Cardiac muscle cell (in vitro differentiated cells and primary cell): ENCODE data around the gene TJP3. TPM values are rescaled to one million over a fixed set of nuclear protein-coding genes. Genes with fewer than 3 reads are reported as not detected.

Source experiments
- DNase-seq, 2 donors: peaks; one replicate each; pipeline versions ENCODE4 v3.0.0 to v3.0.0-alpha.2; 2010 to 2017; ENCODE audit warnings: low read depth in 1 of 2, low spot score in 1 of 2
- H3K27ac ChIP-seq: fragments of 200-600 bp; sonication (generic); 2 replicates; pipeline ENCODE4 v1.5.1; 2016
- H3K27me3 ChIP-seq: fragments of 200-600 bp; sonication (generic); 2 replicates; pipeline ENCODE4 v1.6.0; 2016; ENCODE audit warnings: control low read depth
- H3K36me3 ChIP-seq: fragments of 200-600 bp; sonication (generic); 2 replicates; pipeline ENCODE4 v1.5.1; 2016; ENCODE audit warnings: control low read depth
- H3K4me1 ChIP-seq: fragments of 200-600 bp; sonication (generic); 2 replicates; pipeline ENCODE4 v1.8.1; 2017; ENCODE audit warnings: low read depth, mild to moderate bottlenecking, mixed run types
- H3K4me3 ChIP-seq: fragments of 200-600 bp; sonication (generic); 2 replicates; pipeline ENCODE4 v1.5.1; 2016; ENCODE audit warnings: mild to moderate bottlenecking
- H3K9me3 ChIP-seq: fragments of 200-600 bp; sonication (generic); 2 replicates; pipeline ENCODE4 v1.5.1; 2017; ENCODE audit warnings: low read depth, mild to moderate bottlenecking, control low read depth
- polyA plus RNA-seq: library from polyadenylated mRNA; unstranded; fragments of >200 nt; fragmentation: Nextera tagmentation; extraction: Ambion mirVana; gene quantifications from 2 replicates; pipeline ENCODE4 v1.2.1, GENCODE V29; 2016
- total RNA-seq: library from RNA; depleted of rRNA; stranded (reverse); fragments of >200 nt; gene quantifications from 2 replicates; pipeline ENCODE4 v1.2.3, GENCODE V29; 2016
- TF ChIP-seq, protein P1 (sequence below): IDR thresholded peaks from 2 replicates; pipeline ENCODE4 v1.5.1; 2012; ENCODE audit warnings: low read depth, mild to moderate bottlenecking, low read length

TJP3 gene
- total and polyA plus RNA-seq, 2 experiments from 2014 or later: 5.0 to 5.2 TPM

DNA sequence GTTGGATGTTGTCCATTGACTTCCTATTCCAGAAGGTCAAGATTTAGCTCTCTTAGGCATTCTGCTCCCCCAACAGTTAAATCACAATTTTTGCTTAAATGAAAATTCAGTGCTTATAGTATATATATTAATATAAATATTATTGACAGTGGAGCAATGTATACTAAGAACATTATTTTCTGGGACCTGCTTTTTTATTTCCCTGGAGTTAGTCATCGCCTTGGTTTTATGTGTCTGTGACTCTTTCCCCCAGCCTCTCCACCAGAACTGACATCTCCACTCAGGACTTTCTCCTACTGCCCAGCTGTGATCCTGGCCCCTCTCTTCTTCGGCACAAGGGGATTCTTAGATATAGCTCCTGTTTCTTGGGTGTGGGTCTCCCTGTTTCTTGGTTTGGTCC, 88.2 kb downstream of the TJP3 start:
- peaks cover 24% of the 10 kb centered on the region for H3K27me3 ChIP-seq
- H3K36me3 ChIP-seq: no peaks in the 10 kb centered on the region
- DNase-seq: no peak
- no peak overlapping the region for H3K4me3 ChIP-seq
- no peaks in the 10 kb centered on the region for H3K9me3 ChIP-seq
- no peaks in the 10 kb centered on the region for H3K4me1 ChIP-seq
- TF ChIP-seq, protein P1, sequence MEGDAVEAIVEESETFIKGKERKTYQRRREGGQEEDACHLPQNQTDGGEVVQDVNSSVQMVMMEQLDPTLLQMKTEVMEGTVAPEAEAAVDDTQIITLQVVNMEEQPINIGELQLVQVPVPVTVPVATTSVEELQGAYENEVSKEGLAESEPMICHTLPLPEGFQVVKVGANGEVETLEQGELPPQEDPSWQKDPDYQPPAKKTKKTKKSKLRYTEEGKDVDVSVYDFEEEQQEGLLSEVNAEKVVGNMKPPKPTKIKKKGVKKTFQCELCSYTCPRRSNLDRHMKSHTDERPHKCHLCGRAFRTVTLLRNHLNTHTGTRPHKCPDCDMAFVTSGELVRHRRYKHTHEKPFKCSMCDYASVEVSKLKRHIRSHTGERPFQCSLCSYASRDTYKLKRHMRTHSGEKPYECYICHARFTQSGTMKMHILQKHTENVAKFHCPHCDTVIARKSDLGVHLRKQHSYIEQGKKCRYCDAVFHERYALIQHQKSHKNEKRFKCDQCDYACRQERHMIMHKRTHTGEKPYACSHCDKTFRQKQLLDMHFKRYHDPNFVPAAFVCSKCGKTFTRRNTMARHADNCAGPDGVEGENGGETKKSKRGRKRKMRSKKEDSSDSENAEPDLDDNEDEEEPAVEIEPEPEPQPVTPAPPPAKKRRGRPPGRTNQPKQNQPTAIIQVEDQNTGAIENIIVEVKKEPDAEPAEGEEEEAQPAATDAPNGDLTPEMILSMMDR: no peak
- H3K27ac ChIP-seq: no peak overlapping the region

DNA sequence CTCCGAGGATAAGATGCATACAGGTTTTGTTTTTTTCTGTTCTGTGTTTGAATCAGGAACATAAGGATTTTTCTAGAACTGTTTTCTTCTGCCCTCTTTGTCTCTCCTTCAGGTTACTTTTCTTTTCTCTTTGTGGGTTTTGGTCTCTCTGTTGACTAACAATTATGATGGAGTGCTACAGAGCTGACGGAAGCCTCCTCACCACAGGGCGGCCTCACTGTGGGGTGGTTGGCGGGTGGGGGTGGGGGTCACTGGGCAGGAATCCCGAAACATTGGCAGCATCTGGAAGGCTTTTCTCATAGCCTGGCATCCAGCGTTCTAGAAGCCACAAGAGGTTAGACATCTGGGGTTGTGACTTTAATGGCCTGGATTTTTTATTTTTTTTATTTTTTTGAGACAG, 90.0 kb downstream of the TJP3 start:
- no peaks in the 10 kb centered on the region for H3K36me3 ChIP-seq
- peaks cover 38% of the 10 kb centered on the region for H3K27me3 ChIP-seq
- TF ChIP-seq, protein P1: no peak
- no peaks in the 10 kb centered on the region for H3K9me3 ChIP-seq
- no peak overlapping the region for H3K4me3 ChIP-seq
- no peak for DNase-seq
- no peak overlapping the region for H3K27ac ChIP-seq
- no peaks in the 10 kb centered on the region for H3K4me1 ChIP-seq

Other genes with a start within 250 kb of the TJP3 start
- 0.63 TPM in 1 of 2 replicates, not detected in the other for gene SMIM24, start 227.9 kb upstream of the TJP3 start, total RNA-seq
- 0.22 and 0.75 TPM in 2 replicates for gene SMIM24, start 227.9 kb upstream of the TJP3 start, polyA plus RNA-seq
- gene SMIM44, start 224.9 kb upstream of the TJP3 start, total RNA-seq: not detected in 2 replicates
- not detected in 2 replicates for gene SMIM44, start 224.9 kb upstream of the TJP3 start, polyA plus RNA-seq
- gene DOHH, start 207.7 kb upstream of the TJP3 start, total RNA-seq: 16.2 and 19.4 TPM in 2 replicates
- 15.1 and 21.0 TPM in 2 replicates for gene DOHH, start 207.7 kb upstream of the TJP3 start, polyA plus RNA-seq
- 45.5 and 68.5 TPM in 2 replicates for gene FZR1, start 202.1 kb upstream of the TJP3 start, total RNA-seq
- 48.6 and 70.7 TPM in 2 replicates for gene FZR1, start 202.1 kb upstream of the TJP3 start, polyA plus RNA-seq
- gene TEKTIP1, start 169.2 kb upstream of the TJP3 start, total RNA-seq: 1.9 and 5.4 TPM in 2 replicates
- gene TEKTIP1, start 169.2 kb upstream of the TJP3 start, polyA plus RNA-seq: 4.0 and 5.9 TPM in 2 replicates
- gene MFSD12, start 150.8 kb upstream of the TJP3 start, total RNA-seq: 89.0 and 110 TPM in 2 replicates
- 51.5 and 71.8 TPM in 2 replicates for gene MFSD12, start 150.8 kb upstream of the TJP3 start, polyA plus RNA-seq
- gene HMG20B, start 135.4 kb upstream of the TJP3 start, total RNA-seq: 202 and 253 TPM in 2 replicates
- gene HMG20B, start 135.4 kb upstream of the TJP3 start, polyA plus RNA-seq: 154 and 177 TPM in 2 replicates
- 0.28 and 0.54 TPM in 2 replicates for gene GIPC3, start 122.9 kb upstream of the TJP3 start, total RNA-seq
- 0.13 and 2.2 TPM in 2 replicates for gene GIPC3, start 122.9 kb upstream of the TJP3 start, polyA plus RNA-seq
- 0.15 and 0.18 TPM in 2 replicates for gene TBXA2R, start 101.5 kb upstream of the TJP3 start, total RNA-seq
- 0.40 and 1.0 TPM in 2 replicates for gene TBXA2R, start 101.5 kb upstream of the TJP3 start, polyA plus RNA-seq
- 31.0 and 49.0 TPM in 2 replicates for gene CACTIN, start 81.6 kb upstream of the TJP3 start, total RNA-seq
- gene CACTIN, start 81.6 kb upstream of the TJP3 start, polyA plus RNA-seq: 19.4 and 20.1 TPM in 2 replicates
- gene PIP5K1C, start 7.9 kb upstream of the TJP3 start, total RNA-seq: 24.1 and 28.4 TPM in 2 replicates
- 21.0 and 21.8 TPM in 2 replicates for gene PIP5K1C, start 7.9 kb upstream of the TJP3 start, polyA plus RNA-seq
- gene APBA3, start 53.3 kb downstream of the TJP3 start, total RNA-seq: 39.9 and 49.4 TPM in 2 replicates
- gene APBA3, start 53.3 kb downstream of the TJP3 start, polyA plus RNA-seq: 29.4 and 34.3 TPM in 2 replicates
- gene MRPL54, start 54.3 kb downstream of the TJP3 start, total RNA-seq: 37.9 and 57.8 TPM in 2 replicates
- 81.5 and 91.2 TPM in 2 replicates for gene MRPL54, start 54.3 kb downstream of the TJP3 start, polyA plus RNA-seq
- not detected in 2 replicates for gene RAX2, start 63.8 kb downstream of the TJP3 start, total RNA-seq
- not detected in 2 replicates for gene RAX2, start 63.8 kb downstream of the TJP3 start, polyA plus RNA-seq
- 4.9 and 6.9 TPM in 2 replicates for gene MATK, start 78.0 kb downstream of the TJP3 start, total RNA-seq
- 4.8 and 7.4 TPM in 2 replicates for gene MATK, start 78.0 kb downstream of the TJP3 start, polyA plus RNA-seq
- gene ZFR2, start 160.7 kb downstream of the TJP3 start, total RNA-seq: 18.8 and 24.2 TPM in 2 replicates
- gene ZFR2, start 160.7 kb downstream of the TJP3 start, polyA plus RNA-seq: 43.0 and 44.7 TPM in 2 replicates
- gene ATCAY, start 172.3 kb downstream of the TJP3 start, total RNA-seq: 0.15 and 0.25 TPM in 2 replicates
- 0.29 and 0.40 TPM in 2 replicates for gene ATCAY, start 172.3 kb downstream of the TJP3 start, polyA plus RNA-seq
- gene NMRK2, start 224.7 kb downstream of the TJP3 start, total RNA-seq: 32.9 and 46.5 TPM in 2 replicates
- gene NMRK2, start 224.7 kb downstream of the TJP3 start, polyA plus RNA-seq: 34.3 and 39.4 TPM in 2 replicates